Measurements from ENCODE around the gene GSTA4.
A peak's percentile ranks its signal among the peaks of the same experiment; 100 is the strongest.
"Not testable (repeated sequence)": the region's sequence is repeated elsewhere in the genome, so short reads cannot be mapped to it uniquely, and the experiment has no call there.

The GSTA4 gene

DNA sequence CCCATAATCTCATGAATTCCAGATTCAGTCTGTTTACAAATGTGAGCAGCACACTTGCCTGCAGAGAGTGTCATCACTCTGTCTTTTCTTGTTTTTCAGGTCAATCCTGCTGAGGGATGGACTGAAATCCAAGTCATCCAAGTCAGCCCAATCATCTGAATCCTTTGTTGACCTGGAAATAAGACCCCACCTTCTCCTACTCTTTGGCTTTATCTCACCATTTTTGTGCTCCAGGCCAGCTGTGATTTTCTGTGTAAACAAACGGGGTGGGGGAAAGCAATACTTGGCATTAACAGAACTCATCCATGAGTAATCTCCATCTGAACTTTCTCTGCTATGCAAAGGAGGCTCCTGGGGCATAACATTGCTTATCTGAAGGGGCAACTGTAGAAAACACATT is 16.9 kb upstream of the GSTA4 start:
- DNase-seq: no peak

DNA sequence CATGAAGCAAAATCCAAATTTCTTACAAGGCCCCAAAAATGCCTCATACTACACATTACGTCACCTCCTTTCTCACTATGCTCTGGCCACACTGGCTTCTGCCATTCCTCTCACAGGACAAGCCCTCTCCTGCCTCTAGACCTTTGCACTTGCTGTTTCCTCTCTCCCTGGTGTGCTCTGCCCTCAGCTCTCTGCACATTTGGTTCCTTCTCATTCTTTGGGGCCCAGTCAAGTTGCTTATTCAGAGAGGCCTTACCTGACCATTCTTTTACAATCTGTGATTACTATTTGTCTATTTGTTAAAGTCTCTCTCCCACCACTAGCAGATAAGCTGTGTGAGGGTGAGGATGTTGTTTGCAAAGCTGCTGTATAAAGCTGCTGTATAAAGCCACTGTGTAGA is 15.4 kb upstream of the GSTA4 start:
- no peak for DNase-seq

DNA sequence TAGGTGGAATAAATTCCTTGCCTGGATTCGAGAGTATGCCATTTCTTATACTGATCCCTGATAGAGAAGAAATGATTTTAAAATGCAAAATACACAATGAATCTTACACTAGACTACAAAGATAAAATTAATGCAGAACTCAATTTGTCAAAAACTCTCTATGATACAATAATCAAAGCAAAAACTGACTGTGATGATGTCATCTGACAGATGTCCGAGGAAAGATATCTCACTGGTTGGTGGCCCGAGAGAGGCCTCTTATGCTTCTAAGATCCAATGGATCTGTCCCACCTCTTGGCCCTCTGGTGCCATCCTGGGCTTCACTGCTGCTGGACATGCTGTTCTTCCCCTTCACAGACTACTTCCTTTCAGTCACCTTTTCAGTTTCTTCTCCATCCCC is 14.4 kb upstream of the GSTA4 start:
- no peak for DNase-seq

DNA sequence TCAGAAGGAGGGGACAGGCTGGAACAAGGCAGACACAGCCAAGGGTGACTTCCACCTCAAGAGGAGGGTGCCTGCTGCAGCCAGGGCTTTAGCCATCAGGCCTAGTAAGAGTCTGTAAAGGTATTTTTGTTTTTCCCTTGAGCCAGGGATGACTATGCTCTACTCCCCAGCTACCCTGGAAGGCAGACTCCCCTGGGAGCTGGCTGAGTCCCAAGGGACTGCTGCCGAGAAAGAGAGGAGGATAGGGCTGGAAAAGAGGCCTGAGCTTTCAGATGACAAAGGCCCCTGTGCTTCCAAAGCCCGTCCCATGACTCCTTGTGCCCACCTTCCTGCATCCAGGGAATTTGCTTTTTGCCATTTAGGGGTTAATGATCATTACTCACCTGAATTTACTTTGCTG is 14.0 kb upstream of the GSTA4 start:
- no peak for DNase-seq

DNA sequence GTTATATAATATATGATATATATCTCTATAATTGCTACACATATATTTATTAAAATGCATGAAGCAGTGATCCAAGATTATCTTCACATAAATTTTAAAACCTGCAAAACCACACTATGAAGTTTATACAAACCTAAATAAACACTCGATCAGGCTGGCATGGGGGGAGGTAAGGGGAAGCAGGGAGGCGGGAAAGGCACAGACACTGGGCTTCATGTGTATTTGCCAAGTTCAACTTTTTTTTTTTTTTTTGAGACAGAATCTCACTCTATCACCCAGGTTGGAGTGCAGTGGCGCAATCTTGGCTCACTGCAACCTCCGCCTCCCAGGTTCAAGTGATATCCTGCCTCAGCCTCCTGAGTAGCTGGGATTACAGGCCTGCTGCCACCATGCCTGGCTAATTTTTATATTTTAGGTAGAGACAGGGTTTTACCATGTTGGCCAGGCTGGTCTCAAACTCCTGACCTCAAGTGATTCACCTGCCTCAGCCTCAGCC is 13.2 kb upstream of the GSTA4 start:
- DNase-seq: not testable (repeated sequence)

DNA sequence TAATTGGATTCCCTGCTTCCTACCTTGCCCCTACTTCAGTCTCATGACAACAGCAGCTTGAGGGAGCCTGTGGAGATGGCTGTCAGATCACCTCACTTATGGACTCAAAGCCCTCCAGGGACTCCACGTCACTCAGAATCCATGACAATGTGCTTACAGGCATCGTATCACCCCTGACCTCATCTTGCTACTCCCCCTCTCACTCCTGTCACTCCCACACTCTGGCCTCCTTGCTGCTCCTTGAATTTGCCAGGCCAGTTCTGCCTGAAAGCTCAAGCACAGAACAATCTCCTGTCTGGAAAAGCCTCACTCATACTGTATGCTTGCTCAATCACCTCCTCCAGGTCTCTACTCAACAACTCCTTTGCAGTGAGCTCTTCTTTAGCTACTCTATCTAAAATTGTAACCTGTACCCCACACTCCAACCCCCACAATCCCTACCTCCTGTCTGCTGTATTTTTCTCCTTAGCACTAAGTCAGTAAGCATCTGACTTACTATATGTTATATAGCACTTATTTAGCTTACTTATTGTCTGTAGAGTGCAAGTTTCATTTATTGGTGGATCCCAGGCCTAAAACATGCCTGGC is 10.7 kb upstream of the GSTA4 start:
- DNase-seq: no peak

DNA sequence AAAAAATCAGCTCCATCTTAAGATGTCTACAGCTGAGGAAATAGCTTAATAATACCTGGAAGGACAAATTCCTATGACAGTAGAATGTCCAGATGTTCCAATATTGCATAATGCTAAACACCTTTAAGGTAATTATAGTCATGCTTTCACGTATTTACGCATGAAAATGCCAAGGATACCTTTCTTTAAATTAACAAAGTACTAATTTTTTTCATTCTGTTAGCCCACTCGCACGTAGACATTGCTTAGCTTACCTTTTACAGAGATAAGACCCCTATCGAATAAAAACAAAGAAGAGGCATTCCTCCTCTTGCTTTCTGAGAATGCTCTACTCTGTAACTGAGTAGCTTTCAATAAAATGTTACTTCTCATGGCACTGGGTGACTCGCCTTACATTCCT is 4.4 kb upstream of the GSTA4 start:
- DNase-seq: no peak

DNA sequence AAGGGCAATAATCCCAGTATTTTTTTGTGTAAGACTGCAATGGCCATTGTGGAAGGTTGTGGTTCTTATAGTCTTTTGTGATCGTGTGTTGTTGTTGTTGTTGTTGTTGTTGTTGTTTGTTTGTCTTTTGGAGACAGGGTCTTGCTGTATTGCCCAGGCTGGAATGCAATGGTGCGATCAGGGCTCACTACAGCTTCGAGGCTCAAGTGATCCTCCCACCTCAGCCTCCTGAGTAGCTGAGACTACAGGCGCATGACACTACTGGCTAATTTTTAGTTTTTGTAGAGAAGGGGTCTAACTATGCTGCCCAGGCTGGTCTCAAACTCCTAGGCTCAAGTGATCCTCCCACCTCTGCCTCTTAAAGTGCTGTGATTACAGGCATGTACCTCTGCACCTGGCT is 3.5 kb upstream of the GSTA4 start:
- no peak for DNase-seq

DNA sequence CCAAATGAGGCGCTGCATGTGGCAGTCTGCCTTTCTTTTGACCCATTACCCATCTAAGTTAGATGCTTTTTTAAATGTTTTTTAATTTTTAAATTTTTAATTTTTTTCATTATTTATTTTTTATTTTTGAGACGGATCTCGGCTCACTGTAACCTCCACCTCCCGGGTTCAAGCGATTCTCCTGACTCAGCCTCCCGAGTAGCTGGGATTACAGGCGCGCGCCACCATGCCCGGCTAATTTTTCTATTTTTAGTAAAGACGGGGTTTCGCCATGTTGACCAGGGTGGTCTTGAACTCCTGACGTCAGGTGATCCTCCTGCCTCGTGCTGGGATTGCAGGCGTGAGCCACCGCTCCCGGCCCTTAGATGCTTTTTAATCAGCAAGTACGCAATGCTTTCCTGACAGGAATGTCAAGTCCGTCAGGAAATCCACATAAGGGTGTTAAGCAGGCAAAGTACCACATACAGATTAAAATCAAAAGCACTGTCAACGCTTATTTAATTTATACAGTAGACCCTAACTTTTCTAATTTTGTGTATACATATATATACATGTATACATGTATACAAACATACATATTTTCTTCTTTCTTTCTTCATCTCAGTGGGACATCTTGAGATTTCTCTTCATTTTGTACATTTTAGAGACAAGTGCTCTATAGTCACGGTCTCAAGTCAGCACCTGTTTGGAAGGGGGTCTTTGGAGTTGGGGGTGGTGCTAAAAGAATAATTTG is 995 bp upstream of the GSTA4 start:
- DNase-seq: peak; percentile 32

DNA sequence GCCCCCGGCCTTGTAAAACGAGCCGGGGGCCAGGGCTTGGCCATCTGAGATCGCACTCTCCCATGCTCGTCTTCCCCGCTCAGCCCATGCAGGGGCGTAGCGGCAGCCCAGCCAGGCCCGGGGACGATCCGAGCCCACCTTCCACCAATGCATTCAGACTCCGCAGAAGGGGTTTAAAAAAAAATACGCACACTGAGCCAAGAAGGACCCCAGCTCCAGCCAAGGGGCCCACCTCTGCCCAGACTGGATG is 320 bp downstream of the GSTA4 start:
- peak; percentile 24 for DNase-seq

DNA sequence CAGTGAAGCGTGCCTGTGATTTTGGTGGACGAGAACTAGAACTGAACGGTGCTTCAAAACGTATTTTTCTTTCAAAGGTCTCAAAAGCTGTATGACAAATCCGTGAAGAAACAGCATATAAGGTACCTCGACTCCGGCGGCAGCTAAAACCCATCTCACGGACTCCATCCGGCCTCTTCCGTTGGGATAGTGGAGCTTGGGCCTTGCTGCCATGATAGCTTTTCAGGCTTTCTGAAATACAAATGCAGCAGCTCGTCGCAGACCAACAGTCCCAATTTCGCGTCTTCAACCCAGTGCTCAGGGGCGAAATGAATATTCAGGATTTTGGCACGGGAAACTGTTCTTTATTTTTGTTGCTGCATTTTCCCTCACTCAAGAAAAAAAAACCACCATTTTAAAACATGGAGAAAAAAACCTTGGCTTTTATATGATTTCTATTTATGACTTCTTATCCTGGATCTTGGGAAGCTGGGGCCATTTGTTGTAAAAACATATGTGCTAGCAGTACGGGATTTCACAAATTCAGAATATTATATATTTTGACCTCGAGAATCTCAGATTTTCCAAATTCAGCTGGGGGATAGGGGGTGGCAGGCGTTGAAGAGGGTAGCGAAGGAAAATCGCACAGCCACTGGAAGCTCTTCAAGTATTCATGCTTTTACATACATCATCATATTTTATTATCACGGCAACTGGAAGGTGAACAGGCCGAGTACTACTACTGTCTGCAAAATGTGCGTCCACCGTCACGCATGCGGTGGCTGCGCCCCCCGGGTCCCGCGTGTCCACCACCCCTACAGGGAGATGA is 849 bp downstream of the GSTA4 start:
- DNase-seq: no peak

DNA sequence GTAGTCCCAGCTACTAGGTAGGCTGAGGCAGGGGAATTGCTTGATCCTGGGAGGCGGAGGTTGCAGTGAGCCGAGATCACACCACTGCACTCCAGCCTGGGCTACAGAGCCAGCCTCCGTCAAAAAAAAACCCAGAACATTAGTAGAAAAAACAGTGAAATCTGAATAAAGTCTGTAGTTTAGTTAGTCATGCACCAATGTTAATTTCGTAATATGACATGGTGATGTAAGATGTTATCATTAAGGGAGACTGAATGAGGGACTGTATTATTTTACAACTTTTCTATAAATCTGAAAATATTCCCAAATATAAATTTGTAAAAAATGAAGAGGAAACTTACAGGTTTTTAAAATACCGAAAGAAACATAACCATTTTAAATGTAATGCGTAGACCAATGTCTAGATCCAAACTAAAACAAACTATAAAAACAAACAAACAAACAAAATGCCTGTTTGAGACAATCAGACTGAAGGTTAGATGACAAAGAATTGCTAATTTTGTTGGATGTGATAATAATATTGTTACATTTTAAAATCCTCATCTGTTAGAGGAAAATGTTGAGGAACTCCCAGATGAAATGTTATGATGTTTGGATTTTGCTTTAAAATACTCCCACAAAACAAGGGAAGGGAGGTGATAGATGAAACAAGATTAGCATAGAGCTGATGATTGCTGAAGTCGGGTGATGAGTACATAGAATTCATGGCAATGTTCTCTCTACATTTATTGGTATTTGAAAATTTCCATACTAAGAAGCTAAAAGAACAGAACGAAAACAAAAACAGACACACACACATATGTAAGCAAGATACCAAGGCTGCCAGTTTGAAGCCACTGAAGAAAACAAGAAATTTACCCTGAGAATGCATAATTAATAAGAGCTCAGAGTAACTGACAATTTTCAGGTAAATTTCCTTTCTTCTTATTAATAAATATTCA is 1.8 kb downstream of the GSTA4 start:
- no peak for DNase-seq

DNA sequence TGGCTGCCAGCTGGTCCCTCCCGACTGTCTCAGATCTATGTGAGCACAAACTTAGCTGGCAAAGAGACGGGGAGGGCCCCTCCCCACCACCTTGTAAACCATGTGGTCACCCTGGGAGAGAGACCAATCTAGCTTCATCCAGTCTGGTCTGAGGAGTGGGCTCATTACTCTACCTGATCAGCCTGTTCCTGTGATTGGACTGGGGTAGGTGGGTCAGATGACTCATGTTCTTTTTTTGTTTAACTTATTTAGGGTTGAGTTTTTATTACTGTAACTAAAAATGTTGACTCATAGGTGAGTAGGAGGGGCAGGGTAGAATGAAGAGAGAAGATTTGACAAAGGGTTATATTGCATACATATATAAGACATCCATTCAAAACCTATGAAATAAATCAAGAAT is 4.7 kb downstream of the GSTA4 start:
- DNase-seq: no peak

DNA sequence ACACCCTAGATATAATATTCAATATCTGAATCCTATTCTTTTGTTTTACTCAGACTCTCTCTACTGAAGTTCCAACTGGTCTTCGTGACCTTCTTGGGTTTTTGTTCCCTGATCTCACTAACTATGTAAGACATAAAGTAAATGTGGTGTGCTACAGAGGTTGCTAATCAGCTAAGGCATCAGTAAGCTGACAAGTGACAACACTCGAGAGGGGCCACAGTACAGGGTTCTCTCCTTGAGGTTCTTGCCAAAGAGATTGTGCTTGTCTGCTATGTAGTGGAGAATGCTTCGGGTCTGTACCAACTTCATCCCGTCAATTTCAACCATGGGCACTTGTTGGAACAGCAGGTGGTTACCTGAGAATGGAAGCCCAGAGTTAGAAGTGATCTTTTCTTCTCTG is 9.9 kb downstream of the GSTA4 start:
- DNase-seq: no peak

DNA sequence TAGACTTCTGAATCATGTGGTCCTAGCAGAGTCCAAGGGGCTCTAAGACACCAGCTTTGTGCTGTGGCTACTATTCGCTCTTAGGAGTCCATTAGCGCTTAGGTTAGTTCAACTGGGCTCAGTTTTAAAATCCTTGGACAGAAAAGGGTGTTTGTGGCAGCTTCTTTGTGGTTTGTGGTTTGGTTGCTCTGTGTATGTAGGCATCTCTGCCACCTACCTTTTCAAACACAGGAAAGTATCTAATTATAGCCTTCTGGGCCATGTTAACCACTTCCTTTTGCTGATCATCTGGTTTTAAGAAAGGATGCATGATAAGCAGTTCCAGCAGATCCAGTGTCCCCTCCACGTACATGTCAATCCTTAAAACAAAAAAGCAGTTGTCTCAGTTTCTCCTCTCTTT is 10.8 kb downstream of the GSTA4 start:
- no peak for DNase-seq

DNA sequence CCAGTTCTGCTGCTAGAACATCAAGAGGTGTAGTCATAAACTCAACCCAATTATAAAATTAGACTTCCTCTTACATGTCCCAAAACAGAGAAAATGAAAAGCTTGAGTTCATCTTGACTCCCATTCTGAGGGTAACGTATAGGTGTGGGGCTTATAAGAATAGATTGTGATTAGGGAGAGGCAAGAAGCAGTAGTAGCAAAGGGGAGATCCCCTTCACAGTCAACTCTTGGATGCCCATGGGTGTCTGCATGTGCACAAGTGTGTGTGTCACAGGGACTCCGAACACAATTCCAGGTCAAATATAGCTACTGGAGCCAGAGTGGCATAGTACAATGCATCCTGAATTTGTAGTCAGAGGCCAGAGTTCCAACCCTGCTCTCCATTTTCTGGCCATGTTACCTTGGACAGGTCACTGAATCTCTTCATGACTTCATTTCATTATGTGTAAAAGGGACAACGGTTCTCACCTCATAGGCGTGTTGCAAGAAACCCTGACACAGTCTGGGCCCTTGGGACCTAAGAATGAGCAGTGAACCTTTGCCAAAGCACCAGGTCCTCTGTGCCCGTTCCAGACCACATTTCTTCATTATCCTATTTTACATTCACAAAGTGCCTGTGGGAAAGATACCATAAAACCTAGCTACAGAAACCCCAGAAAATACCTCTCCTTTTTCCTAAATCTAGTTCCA is 11.8 kb downstream of the GSTA4 start:
- DNase-seq: no peak

DNA sequence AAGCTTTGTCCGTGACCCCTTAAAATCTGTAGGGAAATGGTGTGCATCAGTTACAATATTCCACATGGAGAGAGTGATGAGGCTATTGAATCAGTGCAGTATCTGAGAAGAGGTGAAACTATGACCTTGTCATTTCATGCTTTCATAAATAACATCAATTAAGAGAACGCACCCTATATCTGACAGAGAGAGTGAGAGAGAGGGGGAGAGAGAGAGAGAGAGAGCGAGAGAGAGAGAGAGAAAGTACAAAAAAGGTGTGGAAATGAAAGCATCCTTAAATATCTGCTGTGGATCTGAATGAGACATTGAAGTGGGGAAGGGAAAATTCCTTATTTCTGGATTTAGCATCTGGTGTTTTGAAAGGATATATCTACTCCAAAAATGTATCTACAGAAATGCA is 12.4 kb downstream of the GSTA4 start:
- no peak for DNase-seq

DNA sequence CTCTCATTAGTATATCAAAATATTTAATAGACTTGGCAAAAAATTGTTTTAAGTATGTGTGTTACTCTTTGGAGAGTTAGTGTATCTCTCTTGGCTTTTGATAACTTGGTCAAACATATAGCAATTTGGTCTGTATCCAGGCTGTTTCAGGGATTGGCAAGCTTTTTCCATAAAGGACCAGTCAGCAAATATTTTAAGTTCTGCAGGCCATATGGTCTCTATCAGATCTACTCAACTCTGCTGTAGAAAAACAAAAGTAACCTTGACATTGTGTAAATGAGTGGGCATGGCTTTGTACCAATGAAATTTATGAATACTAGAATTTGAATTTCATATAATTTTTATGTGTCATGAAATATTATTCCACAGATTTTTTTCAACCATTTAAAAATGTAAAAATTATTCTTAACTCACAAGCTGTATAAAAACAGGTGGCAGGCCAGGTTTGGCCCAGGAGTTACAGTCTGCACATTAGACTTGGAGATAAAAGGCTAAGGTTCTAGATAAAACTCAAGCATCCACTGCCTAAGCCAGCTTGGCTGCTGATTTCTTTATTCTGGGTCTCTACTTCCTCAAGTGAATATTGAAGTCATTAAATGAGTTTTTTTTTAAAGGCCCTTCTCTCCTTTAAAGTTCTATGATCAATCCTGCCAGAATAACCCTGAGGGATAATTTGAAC is 13.7 kb downstream of the GSTA4 start:
- DNase-seq: no peak

DNA sequence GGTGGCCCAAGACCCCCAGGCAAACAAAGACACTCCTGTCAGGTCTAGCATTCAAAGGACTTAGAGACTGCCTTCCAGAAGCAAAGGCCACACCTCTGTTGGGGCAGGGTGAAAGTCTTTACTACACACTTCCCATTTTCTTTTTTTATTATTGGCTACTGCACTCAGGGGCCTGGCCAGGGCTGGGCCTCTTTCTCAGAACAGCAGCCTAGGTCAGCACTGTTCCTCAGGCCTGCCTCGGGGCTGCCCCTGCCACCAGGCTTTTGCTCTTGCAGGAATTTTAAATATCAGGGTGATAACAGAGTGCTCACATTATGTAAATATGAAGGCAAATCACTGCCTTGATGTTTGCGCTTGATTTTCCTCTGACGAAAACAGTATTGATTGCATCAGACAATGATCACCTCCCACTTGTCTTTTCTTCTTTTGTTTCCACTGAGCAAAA is 18.5 kb downstream of the GSTA4 start:
- DNase-seq: no peak

DNA sequence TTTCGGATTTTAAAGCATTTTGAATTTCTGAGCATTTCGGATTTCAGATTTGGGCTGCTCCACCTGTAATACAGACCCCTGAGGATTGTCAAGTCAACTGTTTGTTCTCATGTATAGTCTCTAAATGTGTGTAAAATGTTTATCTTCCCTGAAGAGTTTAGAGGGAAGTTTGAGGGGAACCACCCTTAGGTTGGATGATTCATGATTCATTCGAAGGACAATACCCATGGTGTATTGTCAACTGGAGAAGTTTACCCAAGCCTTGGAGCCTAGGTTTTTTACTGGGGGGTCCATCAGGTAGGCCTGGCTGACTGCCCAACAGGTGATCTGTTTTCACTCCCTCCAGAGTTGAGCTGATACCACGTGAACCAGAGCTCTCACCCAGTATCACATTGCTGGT is 18.9 kb downstream of the GSTA4 start:
- no peak for DNase-seq

DNA sequence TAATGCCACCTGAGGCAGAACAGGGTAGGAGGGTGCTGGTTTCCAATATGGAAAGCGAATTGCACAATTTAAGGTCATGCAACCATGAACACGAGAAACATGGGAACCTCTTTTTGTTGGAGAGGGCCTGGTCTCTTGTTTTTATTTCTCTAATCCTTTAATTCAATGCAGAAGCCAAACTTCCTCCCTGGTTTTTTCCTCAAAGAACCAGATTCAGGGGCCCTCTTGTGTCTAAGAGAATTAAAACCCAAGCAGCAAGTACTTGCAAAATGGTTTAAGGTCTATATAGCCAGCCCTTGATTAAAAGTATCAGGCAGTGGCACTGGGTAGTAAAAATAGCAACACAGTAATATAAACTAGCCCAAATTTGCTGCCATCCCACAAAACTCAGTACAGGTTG is 19.5 kb downstream of the GSTA4 start:
- no peak for DNase-seq

DNA sequence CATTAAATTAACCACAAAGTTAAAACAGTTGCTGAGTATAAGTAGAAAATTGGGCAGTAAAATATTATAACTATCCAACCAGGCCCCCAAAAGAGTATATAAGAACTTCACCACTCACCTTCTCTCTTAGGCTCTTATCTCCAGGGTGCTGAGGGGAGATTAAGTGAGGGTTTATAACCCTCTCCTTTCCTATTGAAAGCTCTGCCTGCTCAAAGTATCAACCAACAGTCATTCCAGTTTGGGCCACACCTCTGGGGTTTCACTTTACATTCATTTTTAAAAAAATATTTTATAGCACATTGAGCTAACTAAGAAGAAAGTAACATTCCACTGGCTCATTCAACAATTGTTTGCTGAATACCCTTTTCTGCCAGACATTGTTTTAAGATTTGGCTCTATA is 22.1 kb downstream of the GSTA4 start:
- DNase-seq: no peak
